ENCODE results near the gene TPI1. TPM values are rescaled to one million over a fixed set of nuclear protein-coding genes. Genes with fewer than 3 reads are reported as not detected.

Gene TPI1
- total and polyA plus RNA-seq, 2 donors (not counting 3 experiments of a cell fraction or from before 2014, with no cell fraction given): 643 to 1,816 TPM

DNA sequence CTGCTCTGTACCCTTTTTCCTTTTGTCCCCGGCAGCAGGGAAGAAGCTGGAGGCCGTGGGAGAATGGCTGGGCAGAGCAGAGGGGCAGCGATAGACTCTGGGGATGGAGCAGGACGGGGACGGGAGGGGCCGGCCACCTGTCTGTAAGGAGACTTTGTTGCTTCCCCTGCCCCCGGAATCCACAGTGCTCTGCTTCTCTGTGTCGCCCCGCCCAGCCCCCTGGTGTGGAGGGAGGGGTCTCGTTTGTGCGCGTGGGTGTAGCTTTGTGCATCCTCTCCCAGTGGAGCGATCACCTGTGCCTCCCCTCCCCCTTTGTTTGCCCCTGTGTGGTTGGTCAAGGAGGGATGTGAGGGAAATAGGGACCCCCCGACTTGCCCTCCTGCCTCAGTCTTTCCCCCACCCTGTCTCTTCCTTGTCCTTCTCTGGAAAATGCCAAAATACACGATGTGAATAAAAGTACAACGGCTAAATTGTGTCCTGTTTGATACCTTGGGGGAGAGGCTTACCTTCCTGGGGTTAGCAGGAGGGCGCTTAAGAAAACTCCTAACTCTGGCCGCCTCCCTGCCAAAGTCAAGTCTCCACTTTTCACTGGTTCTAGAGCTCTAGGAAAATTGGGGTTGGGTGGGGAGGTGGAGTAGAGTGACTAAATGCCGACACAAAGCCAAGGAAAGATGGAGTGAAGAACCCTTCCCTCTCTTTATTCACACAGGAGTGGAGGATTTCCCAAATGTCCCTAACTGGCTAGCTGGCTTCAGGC lies 990 bp upstream of the TPI1 start:
- H3K79me2 ChIP-seq (ENCODE audit: control insufficient read depth, insufficient read depth, low read length): peaks cover 32% of the 10 kb centered on the region
- H4K20me1 ChIP-seq (replicated peaks; ENCODE audit: control insufficient read depth, extremely low read depth, insufficient read depth, low read length): no peaks in the 10 kb centered on the region
- BruUV-seq (replicated peaks): no TSS peak
- CTCF ChIA-PET: interaction anchor here (0.8 to 1.4 kb wide), 4 partner anchors 16 to 113 kb away, joined by 3 read pairs; partner anchors contain the start of gene MLF2
- peaks cover 21% of the 10 kb centered on the region for H3K4me1 ChIP-seq (ENCODE audit: control insufficient read depth, extremely low read depth, insufficient read depth, low read length)
- H3K27ac ChIP-seq (ENCODE audit: insufficient read depth, low read depth, low read length): no peak overlapping the region
- H2AFZ ChIP-seq (ENCODE audit: low read depth, low read length): peak overlapping the region; percentile 68
- H3K4me3 ChIP-seq (replicated peaks in 1 of 3; ENCODE audit: insufficient read depth in 1 of 3, low read depth in 1 of 3, low read length in 3 of 3): no peak overlapping the region
- DNase-seq (ENCODE audit: low read depth, low spot score) (no peak), FAIRE-seq (no peak)
- POLR2A ChIA-PET: interaction anchor here (0.7 to 2.4 kb wide), 11 partner anchors 9 to 277 kb away, joined by 3 to 48 read pairs (median 6); partner anchors contain the start of genes C12orf57, CDCA3, MLF2 and RNU7-1
- dilution Hi-C loops (cut with MboI; ENCODE audit: extremely low pct_ligation_motif_present, low sequenced_read_pairs): no loop called here
- H3K4me2 ChIP-seq (ENCODE audit: insufficient read depth, low read length): peak overlapping the region; percentile 73
- H3K27me3 ChIP-seq (ENCODE audit: control insufficient read depth in 2 of 2, insufficient read depth in 2 of 2, low read length in 2 of 2): no peaks in the 10 kb centered on the region
- no peak overlapping the region for H3K9ac ChIP-seq (replicated peaks; ENCODE audit: extremely low read depth, insufficient read depth, low read length)
- peaks cover 2 to 42% of the 10 kb centered on the region in 2 experiments for H3K36me3 ChIP-seq (ENCODE audit: control insufficient read depth in 2 of 2, extremely low read depth in 1 of 2, insufficient read depth in 2 of 2, low read length in 2 of 2)
- no peaks in the 10 kb centered on the region for H3K9me1 ChIP-seq (replicated peaks; ENCODE audit: control insufficient read depth, extremely low read depth, insufficient read depth, low read length)
- intact Hi-C loops (cut with micrococcal nuclease): no loop called here
- no peak for TF ChIP-seq MAX (IDR thresholded peaks at IDR 0.05; ENCODE audit: insufficient read depth, insufficient read length)
- TF ChIP-seq GATA2 (IDR thresholded peaks at IDR 0.05; ENCODE audit: insufficient read depth, insufficient read length, low read depth, low read length): no peak
- no peak for TF ChIP-seq MYC (IDR thresholded peaks at IDR 0.05; ENCODE audit: low read depth, low read length)
- TF ChIP-seq, protein P1, sequence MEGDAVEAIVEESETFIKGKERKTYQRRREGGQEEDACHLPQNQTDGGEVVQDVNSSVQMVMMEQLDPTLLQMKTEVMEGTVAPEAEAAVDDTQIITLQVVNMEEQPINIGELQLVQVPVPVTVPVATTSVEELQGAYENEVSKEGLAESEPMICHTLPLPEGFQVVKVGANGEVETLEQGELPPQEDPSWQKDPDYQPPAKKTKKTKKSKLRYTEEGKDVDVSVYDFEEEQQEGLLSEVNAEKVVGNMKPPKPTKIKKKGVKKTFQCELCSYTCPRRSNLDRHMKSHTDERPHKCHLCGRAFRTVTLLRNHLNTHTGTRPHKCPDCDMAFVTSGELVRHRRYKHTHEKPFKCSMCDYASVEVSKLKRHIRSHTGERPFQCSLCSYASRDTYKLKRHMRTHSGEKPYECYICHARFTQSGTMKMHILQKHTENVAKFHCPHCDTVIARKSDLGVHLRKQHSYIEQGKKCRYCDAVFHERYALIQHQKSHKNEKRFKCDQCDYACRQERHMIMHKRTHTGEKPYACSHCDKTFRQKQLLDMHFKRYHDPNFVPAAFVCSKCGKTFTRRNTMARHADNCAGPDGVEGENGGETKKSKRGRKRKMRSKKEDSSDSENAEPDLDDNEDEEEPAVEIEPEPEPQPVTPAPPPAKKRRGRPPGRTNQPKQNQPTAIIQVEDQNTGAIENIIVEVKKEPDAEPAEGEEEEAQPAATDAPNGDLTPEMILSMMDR (IDR thresholded peaks at IDR 0.05; ENCODE audit: extremely low read depth in 1 of 2, insufficient read depth in 1 of 2, low read depth in 1 of 2, low read length in 2 of 2): no peak
- TF ChIP-seq POLR2AphosphoS5 (IDR thresholded peaks at IDR 0.05; ENCODE audit: insufficient read depth, low read depth, low read length): no peak
- TF ChIP-seq JUN (IDR thresholded peaks at IDR 0.05; ENCODE audit: borderline replicate concordance, insufficient read depth, insufficient read length, low read depth): no peak
- TF ChIP-seq FOS (IDR thresholded peaks at IDR 0.05; ENCODE audit: borderline replicate concordance, insufficient read depth, low read length): no peak
- TF ChIP-seq POLR2A (IDR thresholded peaks at IDR 0.05; ENCODE audit: low read depth, low read length): no peak
- no peak for TF ChIP-seq EZH2 (IDR thresholded peaks at IDR 0.05; ENCODE audit: borderline replicate concordance, low read depth, low read length, severe bottlenecking)
- no peaks in the 10 kb centered on the region for H3K9me3 ChIP-seq (replicated peaks; ENCODE audit: control insufficient read depth, insufficient read depth, low read length)
